GM12878 (cell line): Measurements from ENCODE around the gene S100A4. TPM values are rescaled to one million over a fixed set of nuclear protein-coding genes. Genes with fewer than 3 reads are reported as not detected.

Source experiments
- ATAC-seq: fragments of 200-7000 bp; cut with Tn5 transposase; 3 replicates; pipeline ENCODE4 v1.9.1; 2020; ENCODE audit warnings: mild to moderate bottlenecking, moderate library complexity
- BruUV-seq: library from RNA; stranded (reverse); fragments of 400-500 nt; replicated peaks from 2 replicates; lab custom pipeline; 2021; lab: Mats Ljungman, UMichigan
- CTCF ChIA-PET: fragments of 300-600 bp; sonication (Branson Sonifier 250); formaldehyde crosslinking; extraction: SDS; loops from one replicate; lab custom pipeline; 2021; ENCODE audit warnings: inconsistent platforms; lab: Yijun Ruan, JAX
- POLR2A ChIA-PET: fragments of 350-600 bp; formaldehyde crosslinking; extraction: SDS; loops from one replicate; lab custom pipeline; 2021; ENCODE audit warnings: inconsistent platforms; lab: Charles Lee
- RAD21 ChIA-PET: fragments of 300-600 bp; sonication (Branson Sonifier 250); formaldehyde crosslinking; loops from one replicate; lab custom pipeline; 2023; ENCODE audit warnings: antibody characterized with exemption; ENCODE audit not compliant: unreplicated experiment; lab: Charles Lee
- SMC1A ChIA-PET: fragments of 300-600 bp; sonication (Branson Sonifier 250); formaldehyde crosslinking; loops from one replicate; lab custom pipeline; 2023; ENCODE audit not compliant: unreplicated experiment, uncharacterized antibody; lab: Charles Lee
- DNase-seq: peaks from one replicate; pipeline ENCODE4 v3.0.0-alpha.2; 2011; ENCODE audit warnings: low read depth, low spot score
- FAIRE-seq: peaks from 3 replicates; lab custom pipeline; 2011; peaks lifted over from hg19 to GRCh38; lab: Jason Lieb, UNC
- H2AFZ ChIP-seq: 2 replicates; pipeline ENCODE4 v1.6.0; 2011; ENCODE audit warnings: low read depth, low read length, control low read depth; ENCODE audit not compliant: control insufficient read depth
- H3K27ac ChIP-seq: 2 replicates; pipeline ENCODE4 v1.5.1; 2011; ENCODE audit warnings: control low read depth; ENCODE audit not compliant: control insufficient read depth, insufficient read depth
- H3K27me3 ChIP-seq, 2 experiments: replicated peaks in 1 of 2; 2 replicates each; pipeline versions ENCODE4 v1.6.0 to v1.6.1; 2011; ENCODE audit warnings: low read length in 1 of 2; ENCODE audit not compliant: control insufficient read depth in 2 of 2, insufficient read depth in 2 of 2
- H3K36me3 ChIP-seq, 2 experiments: 2 replicates each; pipeline ENCODE4 v1.5.1; 2011; ENCODE audit warnings: low read length in 1 of 2; ENCODE audit not compliant: control insufficient read depth in 2 of 2, insufficient read depth in 2 of 2
- H3K4me1 ChIP-seq: 2 replicates; pipeline ENCODE4 v1.6.1; 2011; ENCODE audit warnings: mild to moderate bottlenecking, low read length, moderate library complexity, mixed read lengths; ENCODE audit not compliant: control insufficient read depth, insufficient read depth
- H3K4me2 ChIP-seq: 2 replicates; pipeline ENCODE4 v1.6.0; 2011; ENCODE audit warnings: control low read depth; ENCODE audit not compliant: control insufficient read depth, insufficient read depth
- H3K4me3 ChIP-seq: fragments of 200-600 bp; sonication (generic); 2 replicates; pipeline ENCODE4 v1.5.1; 2016
- H3K79me2 ChIP-seq: 2 replicates; pipeline ENCODE4 v1.6.0; 2011; ENCODE audit warnings: low read length; ENCODE audit not compliant: control insufficient read depth, insufficient read depth
- H3K9ac ChIP-seq: 2 replicates; pipeline ENCODE4 v1.8.0; 2011; ENCODE audit warnings: low read length, control low read depth, mixed read lengths; ENCODE audit not compliant: control insufficient read depth, insufficient read depth
- H3K9me3 ChIP-seq: replicated peaks from 3 replicates; pipeline ENCODE4 v1.5.1; 2011; ENCODE audit warnings: mild to moderate bottlenecking, low read length; ENCODE audit not compliant: control insufficient read depth, insufficient read depth
- H4K20me1 ChIP-seq: 2 replicates; pipeline ENCODE4 v1.6.0; 2011; ENCODE audit not compliant: control insufficient read depth, insufficient read depth
- E2F4 ChIP-seq: IDR thresholded peaks from 2 replicates; pipeline ENCODE4 v1.6.1; 2012; ENCODE audit warnings: low read depth, low read length, improper control_type of control experiment
- E4F1 ChIP-seq: fragments of 450-650 bp; IDR thresholded peaks from 2 replicates; pipeline ENCODE4 v1.6.1; 2018; ENCODE audit warnings: borderline replicate concordance, mild to moderate bottlenecking; ENCODE audit not compliant: partially characterized antibody
- EGR1 ChIP-seq, 2 experiments: IDR thresholded peaks; 1 replicate in 1 of 2; 2 replicates in 1 of 2; pipeline ENCODE4 v1.6.1; 2011 to 2012; ENCODE audit warnings: low read depth in 2 of 2, low read length in 2 of 2, borderline replicate concordance in 1 of 2, mild to moderate bottlenecking in 1 of 2, moderate library complexity in 1 of 2
- EP300 ChIP-seq, 2 experiments: fragments of 150-350 bp in 1 of 2; IDR thresholded peaks; 2 replicates each; pipeline ENCODE4 v1.6.1; 2011 to 2012; ENCODE audit warnings: low read depth in 2 of 2, low read length in 2 of 2, borderline replicate concordance in 1 of 2, improper control_type of control experiment in 1 of 2, inconsistent platforms in 1 of 2; ENCODE audit not compliant: control insufficient read depth in 1 of 2
- HDGF ChIP-seq: fragments of 450-650 bp; IDR thresholded peaks from 2 replicates; pipeline ENCODE4 v1.6.1; 2016; ENCODE audit warnings: antibody characterized with exemption
- JUND ChIP-seq: IDR thresholded peaks from 2 replicates; pipeline ENCODE4 v1.6.1; 2012; ENCODE audit warnings: low read depth, mild to moderate bottlenecking, low read length, improper control_type of control experiment, moderate library complexity
- MLLT1 ChIP-seq: fragments of 450-650 bp; IDR thresholded peaks from 2 replicates; pipeline ENCODE4 v1.6.1; 2016; ENCODE audit warnings: mild to moderate bottlenecking
- NFYA ChIP-seq: IDR thresholded peaks from 2 replicates; pipeline ENCODE4 v1.6.1; 2011; ENCODE audit warnings: low read depth, mild to moderate bottlenecking, low read length, improper control_type of control experiment, borderline replicate concordance
- SKIL ChIP-seq: fragments of 450-650 bp; IDR thresholded peaks from 2 replicates; pipeline ENCODE4 v1.6.1; 2017; ENCODE audit warnings: mild to moderate bottlenecking, low read depth, inconsistent platforms; ENCODE audit not compliant: poor library complexity, severe bottlenecking
- SREBF1 ChIP-seq: IDR thresholded peaks from 2 replicates; pipeline ENCODE4 v1.6.1; 2012; ENCODE audit warnings: mild to moderate bottlenecking, low read length
- TBL1XR1 ChIP-seq: IDR thresholded peaks from 2 replicates; pipeline ENCODE4 v1.6.1; 2012; ENCODE audit warnings: low read depth, low read length, improper control_type of control experiment
- ZNF24 ChIP-seq: fragments of 450-650 bp; IDR thresholded peaks from 2 replicates; pipeline ENCODE4 v1.6.1; 2017; ENCODE audit warnings: antibody characterized with exemption, mild to moderate bottlenecking
- WGBS: methylation state at CpG from one replicate; pipeline ENCODE4 v1.1.6; 2016; ENCODE audit warnings: low lambda C conversion rate; ENCODE audit not compliant: insufficient replicate concordance, insufficient coverage; ENCODE audit errors: missing lambda C conversion rate; 5-methylcytosine and 5-hydroxymethylcytosine counted together
- in situ Hi-C: fragments of 300-500 bp; cut with MboI; formaldehyde crosslinking; loops from 9 replicates; pipeline ENCODE4 v1.14.3; 2018; ENCODE audit warnings: mixed read lengths
- intact Hi-C: fragments of 100-400 bp; cut with micrococcal nuclease; formaldehyde crosslinking; loops from one replicate; pipeline ENCODE4 v1.14.2; 2022; ENCODE audit not compliant: unreplicated experiment
- polyA plus RNA-seq, 11 experiments: library from polyadenylated mRNA; depleted of rRNA in 4 of 11; unstranded in 6 of 11; stranded (reverse) in 5 of 11; fragments of >200 nt; fragmentation: Nextera tagmentation in 4 of 11; fragmentation: Illumina TruSeq in 1 of 11; extraction: Ambion mirVana in 4 of 11; extraction: Trizol in 1 of 11; gene quantifications; 1 replicate in 1 of 11; 2 replicates in 10 of 11; pipeline versions ENCODE4 v1.2.1 to v1.2.3, GENCODE V29; 2011 to 2016; ENCODE audit warnings: inconsistent platforms in 2 of 11, missing spikeins in 2 of 11, low read depth in 1 of 11
- total RNA-seq, 4 experiments: library from RNA; depleted of rRNA in 3 of 4; stranded (reverse); fragments of >200 nt in 3 of 4; fragmentation: Illumina TruSeq in 1 of 4; extraction: Trizol in 1 of 4; gene quantifications; 2 replicates each; pipeline versions ENCODE4 v1.2.1 to v1.2.3, GENCODE V29; 2013 to 2021

The S100A4 gene
- total and polyA plus RNA-seq, 10 of the 15 experiments (the other 5 are each of a cell fraction or from before 2014, with no cell fraction given), result 4.3 to 104 (median 27.3) TPM

DNA sequence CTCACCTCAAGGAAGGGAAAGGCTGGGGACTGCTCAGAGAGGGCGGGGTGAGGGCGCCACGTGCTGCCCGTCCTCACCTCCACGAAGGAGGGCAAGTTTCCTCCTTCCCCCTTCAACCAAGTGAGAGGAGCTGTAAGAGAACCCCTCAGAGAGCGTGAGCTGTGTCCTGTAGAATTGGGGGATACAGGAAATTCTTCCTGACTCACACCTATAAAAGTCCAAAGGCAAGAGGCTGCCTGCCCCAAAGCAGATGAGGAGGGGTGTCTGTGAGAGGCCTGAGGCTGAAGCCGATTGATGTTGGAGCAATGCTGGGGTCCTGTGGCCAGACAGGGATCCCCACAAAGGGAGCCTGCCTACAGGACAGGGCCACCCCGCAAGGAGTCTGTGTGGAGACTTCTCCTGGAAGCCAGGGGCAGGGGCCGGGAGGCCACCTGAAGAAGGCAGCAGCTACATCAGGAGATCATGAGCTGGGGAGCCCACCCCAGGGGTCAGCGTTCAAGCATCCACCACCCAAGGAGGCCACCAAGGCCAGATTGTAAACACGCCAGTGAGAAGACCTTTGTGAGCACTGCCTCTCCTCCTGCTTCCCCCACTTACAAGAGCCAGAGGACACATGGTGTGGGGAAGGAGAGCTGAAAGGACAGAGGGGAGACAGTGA lies 37.6 kb downstream of the S100A4 start (continued):
- TF ChIP-seq NFYA (no peak), EGR1 (IDR thresholded peaks at IDR 0.05; ENCODE audit: borderline replicate concordance in 1 of 2, low read depth in 2 of 2, low read length in 2 of 2) (no peak)
- TF ChIP-seq, all 136 proteins: peak for 0

GRCh38 chr1:153506831-153507413 lies 38.7 kb downstream of the S100A4 start:
- ATAC-seq (no peak), DNase-seq (no peak), FAIRE-seq (no peak)
- H3K9ac ChIP-seq, result no peak overlapping the region
- ChIA-PET RAD21 (interaction anchor here (1.2 kb wide), 1 partner anchor 28 kb away, joined by 3 read pairs; the partner anchor contains the start of gene S100A6), SMC1A (interaction anchor here (1.0 kb wide), 2 partner anchors 14 to 61 kb away, joined by 3 read pairs; no protein-coding TSS in a partner anchor), CTCF (interaction anchor here (0.5 to 7.3 kb wide), 8 partner anchors 9 to 173 kb away, joined by 3 to 191 read pairs (median 3); partner anchors contain the start of gene S100A13), POLR2A (no interaction called here)
- no peak overlapping the region for H2AFZ ChIP-seq
- H3K9me3 ChIP-seq, result no peaks in the 10 kb centered on the region
- H3K36me3 ChIP-seq, result no peaks in the 10 kb centered on the region
- H3K27ac ChIP-seq, result no peak overlapping the region
- no peak overlapping the region for H3K4me3 ChIP-seq
- no peak overlapping the region for H3K4me2 ChIP-seq
- no peaks in the 10 kb centered on the region for H3K79me2 ChIP-seq
- BruUV-seq, result no TSS peak
- no peaks in the 10 kb centered on the region for H4K20me1 ChIP-seq
- no peaks in the 10 kb centered on the region for H3K27me3 ChIP-seq
- WGBS, result 32% methylated on average over 6 of the region's 7 CpGs
- H3K4me1 ChIP-seq, result no peaks in the 10 kb centered on the region
- intact Hi-C loops, result no loop called here
- in situ Hi-C loops, result loop anchor here (5.0 to 10.0 kb wide), 2 partner anchors 55 to 488 kb away; partner anchors contain the start of gene RPS27
- TF ChIP-seq NFYA, result no peak
- no peak for TF ChIP-seq JUND
- no peak for TF ChIP-seq ZNF24
- no peak for TF ChIP-seq E4F1
- no peak for TF ChIP-seq TBL1XR1
- no peak for TF ChIP-seq MLLT1
- TF ChIP-seq SKIL, result no peak
- no peak for TF ChIP-seq E2F4
- no peak for TF ChIP-seq SREBF1
- TF ChIP-seq HDGF, result no peak
- no peak for TF ChIP-seq EP300 (IDR thresholded peaks at IDR 0.05; ENCODE audit: borderline replicate concordance in 1 of 2, control insufficient read depth in 1 of 2, low read depth in 2 of 2, low read length in 2 of 2)
